Measurements from ENCODE around the gene PDE8A. TPM values are rescaled to one million over a fixed set of nuclear protein-coding genes. Genes with fewer than 3 reads are reported as not detected.
"Not testable (repeated sequence)": the region's sequence is repeated elsewhere in the genome, so short reads cannot be mapped to it uniquely, and the experiment has no call there.

The PDE8A gene
- total RNA-seq, 2 donors from 2014 or later: 40.7 to 44.2 TPM

DNA sequence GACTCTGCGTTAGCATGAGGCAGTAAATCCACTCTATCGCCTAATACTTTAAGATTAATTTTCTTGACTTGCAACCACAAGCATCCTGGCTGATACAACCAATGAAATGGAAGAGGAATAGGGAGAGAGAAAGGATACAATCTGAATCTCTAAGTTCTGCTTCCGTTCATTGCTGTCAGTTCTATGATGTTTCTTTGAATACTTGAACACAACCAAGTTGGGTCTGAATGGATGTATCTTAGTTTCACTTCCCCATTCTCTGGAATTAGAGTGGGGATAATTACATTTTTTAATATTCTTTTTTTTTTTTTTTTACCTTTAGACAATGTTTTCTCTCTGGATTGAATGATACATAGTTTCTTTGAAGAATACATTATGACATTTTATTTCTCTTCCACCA lies 22.9 kb downstream of the PDE8A start:
- H3K27ac Mint-ChIP-seq: no peak overlapping the region
- no peaks in the 10 kb centered on the region for H3K27me3 Mint-ChIP-seq
- DNase-seq (no peak), ATAC-seq (no peak)
- peaks cover 58% of the 10 kb centered on the region for H3K4me1 Mint-ChIP-seq
- no peaks in the 10 kb centered on the region for H3K9me3 ChIP-seq (ENCODE audit: control insufficient read depth, low read length, poor library complexity, severe bottlenecking)
- H3K4me3 Mint-ChIP-seq: no peak overlapping the region
- H3K36me3 Mint-ChIP-seq (ENCODE audit: low read depth): no peaks in the 10 kb centered on the region

DNA sequence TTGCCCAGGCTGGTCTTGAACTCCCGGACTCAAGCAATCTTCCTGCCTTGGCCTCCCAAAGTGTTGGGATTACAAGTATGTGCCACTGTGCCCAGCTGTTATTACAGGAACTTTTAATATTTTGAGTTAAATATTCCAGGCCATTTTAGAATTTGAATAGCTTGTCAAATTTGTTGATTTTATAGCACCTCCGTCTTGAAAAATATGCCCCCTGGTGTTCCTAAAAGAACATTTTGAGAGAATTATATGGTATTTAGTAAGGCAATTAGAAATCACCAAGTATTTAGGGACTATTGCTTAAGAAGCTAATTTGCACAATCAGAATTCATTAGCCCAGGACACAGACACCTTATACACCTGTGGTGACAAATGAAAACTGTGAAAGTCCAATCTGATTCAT lies 23.7 kb downstream of the PDE8A start:
- Mint-ChIP-seq H3K4me1 (peaks cover 60% of the 10 kb centered on the region), H3K27ac (no peak overlapping the region), H3K36me3 (ENCODE audit: low read depth) (no peaks in the 10 kb centered on the region), H3K27me3 (no peaks in the 10 kb centered on the region), H3K4me3 (no peak overlapping the region)
- H3K9me3 ChIP-seq (ENCODE audit: control insufficient read depth, low read length, poor library complexity, severe bottlenecking): no peaks in the 10 kb centered on the region
- ATAC-seq (no peak), DNase-seq (no peak)

DNA sequence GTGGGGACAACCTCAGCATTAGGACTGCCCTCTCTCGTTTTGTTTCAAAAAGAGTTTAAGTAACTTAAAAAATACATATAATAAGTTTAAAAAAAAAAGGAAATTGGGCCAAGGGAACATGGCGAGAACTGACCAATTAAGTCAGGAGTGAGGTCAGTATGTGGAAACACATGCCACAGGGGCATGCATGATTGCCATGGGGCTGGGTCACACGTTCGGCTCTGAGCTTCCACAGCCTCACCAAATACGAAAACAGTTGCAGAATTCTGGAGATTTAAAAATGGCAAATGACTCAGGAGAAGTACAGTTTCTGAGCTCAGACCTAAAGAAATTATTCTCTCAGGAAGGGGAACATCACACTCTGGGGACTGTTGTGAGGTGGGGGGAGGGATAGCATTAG lies 24.1 kb downstream of the PDE8A start:
- no peak overlapping the region for H3K27ac Mint-ChIP-seq
- peaks cover 59% of the 10 kb centered on the region for H3K4me1 Mint-ChIP-seq
- DNase-seq (no peak), ATAC-seq (no peak)
- no peak overlapping the region for H3K4me3 Mint-ChIP-seq
- H3K36me3 Mint-ChIP-seq (ENCODE audit: low read depth): no peaks in the 10 kb centered on the region
- no peaks in the 10 kb centered on the region for H3K27me3 Mint-ChIP-seq
- H3K9me3 ChIP-seq (ENCODE audit: control insufficient read depth, low read length, poor library complexity, severe bottlenecking): no peaks in the 10 kb centered on the region

DNA sequence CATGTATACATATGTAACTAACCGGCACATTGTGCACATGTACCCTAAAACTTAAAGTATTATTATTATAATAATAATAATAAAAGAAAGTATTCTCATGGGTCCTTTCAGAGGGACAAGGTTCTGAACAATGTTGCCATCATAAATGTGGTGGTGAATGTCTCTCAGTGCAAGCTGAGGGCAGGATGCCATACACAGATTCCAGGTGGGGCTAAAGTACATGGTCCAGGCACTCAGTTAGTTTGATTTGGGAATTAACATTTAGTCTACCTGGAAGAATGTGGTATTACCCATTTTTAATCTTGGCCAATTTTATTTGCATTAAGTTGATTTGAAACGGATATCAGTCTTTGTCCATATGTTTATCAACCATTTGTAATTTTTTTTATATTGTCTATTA lies 24.5 kb downstream of the PDE8A start:
- H3K4me1 Mint-ChIP-seq: peaks cover 55% of the 10 kb centered on the region
- H3K9me3 ChIP-seq (ENCODE audit: control insufficient read depth, low read length, poor library complexity, severe bottlenecking): no peaks in the 10 kb centered on the region
- H3K36me3 Mint-ChIP-seq (ENCODE audit: low read depth): no peaks in the 10 kb centered on the region
- peak overlapping the region; percentile 62 for H3K27ac Mint-ChIP-seq
- DNase-seq (no peak), ATAC-seq (no peak)
- no peak overlapping the region for H3K4me3 Mint-ChIP-seq
- H3K27me3 Mint-ChIP-seq: no peaks in the 10 kb centered on the region

DNA sequence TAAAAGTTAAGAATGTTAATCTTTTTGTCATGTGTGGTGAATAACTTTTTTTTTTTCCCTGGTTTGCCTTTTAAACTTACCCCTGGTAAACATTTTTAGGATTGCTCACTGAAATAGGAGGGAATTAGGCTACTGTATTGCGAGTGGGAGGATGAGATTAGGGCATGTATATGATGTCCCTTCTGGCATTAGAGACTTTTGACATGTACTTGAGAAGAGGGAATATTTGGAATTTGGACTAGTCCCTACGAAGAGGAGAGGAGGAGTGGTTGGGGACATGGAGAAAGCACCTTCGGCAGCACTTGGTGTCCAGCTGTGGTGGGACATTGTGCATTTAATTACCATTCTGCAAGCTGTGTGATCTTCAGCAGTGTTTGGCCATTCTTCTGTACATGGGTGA lies 25.0 kb downstream of the PDE8A start:
- no peaks in the 10 kb centered on the region for H3K27me3 Mint-ChIP-seq
- no peak overlapping the region for H3K4me3 Mint-ChIP-seq
- DNase-seq (no peak), ATAC-seq (no peak)
- H3K36me3 Mint-ChIP-seq (ENCODE audit: low read depth): no peaks in the 10 kb centered on the region
- H3K4me1 Mint-ChIP-seq: peaks cover 51% of the 10 kb centered on the region
- no peaks in the 10 kb centered on the region for H3K9me3 ChIP-seq (ENCODE audit: control insufficient read depth, low read length, poor library complexity, severe bottlenecking)
- H3K27ac Mint-ChIP-seq: peak overlapping the region; percentile 62

DNA sequence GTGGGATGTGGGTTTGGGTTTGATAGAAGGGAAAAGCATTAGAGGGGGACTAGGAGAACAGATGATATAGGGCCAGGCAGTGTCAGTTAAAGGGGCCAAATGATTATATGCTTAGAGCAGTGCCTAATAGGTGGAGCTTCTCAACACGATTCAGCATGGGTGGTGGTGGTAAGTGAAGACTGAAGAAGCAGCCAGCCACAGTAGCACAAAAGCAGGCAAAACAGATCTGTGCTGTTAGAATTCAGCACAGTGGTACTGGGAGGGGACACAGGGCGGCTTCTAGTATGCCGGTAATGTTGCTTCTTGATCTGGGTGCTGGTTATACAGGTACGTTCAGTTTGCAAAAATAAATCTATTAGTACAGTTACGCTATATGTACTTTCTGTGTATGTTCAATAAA lies 25.5 kb downstream of the PDE8A start:
- peaks cover 48% of the 10 kb centered on the region for H3K4me1 Mint-ChIP-seq
- no peak for ATAC-seq
- H3K36me3 Mint-ChIP-seq (ENCODE audit: low read depth): no peaks in the 10 kb centered on the region
- H3K9me3 ChIP-seq (ENCODE audit: control insufficient read depth, low read length, poor library complexity, severe bottlenecking): no peaks in the 10 kb centered on the region
- no peaks in the 10 kb centered on the region for H3K27me3 Mint-ChIP-seq
- DNase-seq: no peak
- no peak overlapping the region for H3K27ac Mint-ChIP-seq
- H3K4me3 Mint-ChIP-seq: peak overlapping the region; percentile 41

DNA sequence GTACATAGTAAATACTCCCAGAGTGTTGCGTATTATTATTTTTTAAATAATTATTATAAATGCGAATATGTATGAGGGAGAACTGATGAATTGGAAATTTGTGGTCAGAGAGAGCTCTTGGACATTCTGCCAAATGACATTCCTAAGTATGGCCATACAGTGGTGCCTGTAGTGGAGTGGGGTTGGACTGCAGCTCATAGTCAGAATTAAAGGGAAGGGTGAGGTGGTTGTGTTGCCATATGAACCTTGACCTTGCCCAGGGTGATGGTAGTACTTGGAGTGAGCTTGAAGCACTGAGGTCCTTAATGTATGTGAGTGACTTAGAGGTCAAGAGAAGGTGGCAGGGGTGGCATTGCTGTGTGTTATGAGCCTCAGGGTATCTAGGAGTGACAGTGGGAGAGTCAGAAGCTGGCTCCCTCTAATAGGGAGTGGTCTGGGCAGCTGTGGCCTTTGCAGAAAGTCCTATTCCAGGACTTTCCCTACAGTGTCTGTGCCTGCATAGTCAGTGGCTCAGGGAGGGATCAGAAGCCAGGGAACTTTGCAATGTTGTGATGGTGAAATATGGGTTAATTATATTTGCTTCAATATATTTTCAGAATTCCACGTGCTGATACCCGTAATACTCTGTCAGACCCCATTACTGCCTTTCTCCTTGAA lies 26.2 kb downstream of the PDE8A start:
- H3K9me3 ChIP-seq (ENCODE audit: control insufficient read depth, low read length, poor library complexity, severe bottlenecking): no peaks in the 10 kb centered on the region
- Mint-ChIP-seq H3K4me3 (no peak overlapping the region), H3K4me1 (peaks cover 43% of the 10 kb centered on the region), H3K27ac (peak overlapping the region; percentile 34), H3K27me3 (no peaks in the 10 kb centered on the region), H3K36me3 (ENCODE audit: low read depth) (no peaks in the 10 kb centered on the region)
- no peak for ATAC-seq
- no peak for DNase-seq

DNA sequence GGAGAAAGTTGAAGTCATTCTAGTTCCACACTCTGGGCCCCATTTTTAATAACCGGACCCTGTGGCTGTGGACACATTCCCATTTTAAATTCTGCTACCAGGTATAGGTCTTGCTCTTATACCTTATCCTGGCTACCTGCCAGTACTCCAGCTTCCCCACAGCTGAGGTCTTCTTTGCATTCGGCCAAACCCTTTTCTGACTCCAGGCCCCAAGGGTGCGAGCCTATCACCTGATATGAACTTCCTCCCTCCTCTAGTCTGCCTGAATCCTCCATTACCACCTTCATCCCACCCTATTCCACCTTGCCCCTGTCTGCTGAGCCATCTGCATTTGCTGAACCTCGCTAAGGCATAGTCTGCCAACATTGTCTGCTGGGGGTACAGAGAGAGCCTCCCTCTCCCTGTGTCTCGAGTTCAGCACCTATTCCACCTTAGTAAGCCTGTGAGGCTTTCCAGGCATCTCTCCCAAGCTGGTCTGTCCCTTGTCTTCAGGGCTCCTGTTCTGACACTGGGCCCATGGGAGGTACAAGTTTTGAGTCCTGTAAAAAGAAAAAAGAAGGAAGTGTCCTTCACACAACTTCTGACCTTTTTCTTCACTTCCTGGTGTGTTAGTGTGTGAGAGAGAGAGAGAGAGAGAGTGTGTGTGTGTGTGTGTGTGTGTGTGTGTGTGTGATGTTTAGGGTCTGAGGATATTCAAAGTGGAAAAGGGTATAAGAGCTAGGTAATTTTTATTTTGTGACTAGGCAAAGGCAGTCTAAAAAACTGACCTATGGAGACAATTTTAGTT lies 27.0 kb downstream of the PDE8A start:
- Mint-ChIP-seq H3K4me1 (peaks cover 38% of the 10 kb centered on the region), H3K4me3 (no peak overlapping the region), H3K27me3 (no peaks in the 10 kb centered on the region), H3K36me3 (ENCODE audit: low read depth) (no peaks in the 10 kb centered on the region), H3K27ac (peak overlapping the region; percentile 34)
- H3K9me3 ChIP-seq (ENCODE audit: control insufficient read depth, low read length, poor library complexity, severe bottlenecking): no peaks in the 10 kb centered on the region
- DNase-seq (no peak), ATAC-seq (no peak)

DNA sequence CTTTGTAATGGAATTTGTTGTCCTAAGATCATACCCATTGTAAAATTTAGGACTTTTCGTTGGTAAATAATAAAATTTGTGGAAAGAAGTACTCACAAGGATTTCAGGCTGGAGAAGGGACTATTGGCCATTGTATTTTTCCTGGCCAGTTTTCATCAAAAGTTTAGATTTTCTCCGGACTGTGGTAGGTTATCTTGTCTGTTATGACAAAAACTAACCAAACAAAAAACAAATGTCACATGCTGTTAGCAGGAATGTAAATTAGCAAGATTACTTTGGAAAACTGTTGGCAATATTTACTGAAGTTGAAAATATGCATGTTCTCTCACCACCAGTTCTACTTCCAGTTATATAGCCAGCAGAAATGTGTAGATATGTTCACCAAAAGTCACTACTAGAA lies 27.8 kb downstream of the PDE8A start:
- no peaks in the 10 kb centered on the region for H3K27me3 Mint-ChIP-seq
- no peaks in the 10 kb centered on the region for H3K36me3 Mint-ChIP-seq (ENCODE audit: low read depth)
- peaks cover 38% of the 10 kb centered on the region for H3K4me1 Mint-ChIP-seq
- DNase-seq (no peak), ATAC-seq (no peak)
- H3K9me3 ChIP-seq (ENCODE audit: control insufficient read depth, low read length, poor library complexity, severe bottlenecking): no peaks in the 10 kb centered on the region
- peak overlapping the region; percentile 19 for H3K27ac Mint-ChIP-seq
- H3K4me3 Mint-ChIP-seq: no peak overlapping the region

DNA sequence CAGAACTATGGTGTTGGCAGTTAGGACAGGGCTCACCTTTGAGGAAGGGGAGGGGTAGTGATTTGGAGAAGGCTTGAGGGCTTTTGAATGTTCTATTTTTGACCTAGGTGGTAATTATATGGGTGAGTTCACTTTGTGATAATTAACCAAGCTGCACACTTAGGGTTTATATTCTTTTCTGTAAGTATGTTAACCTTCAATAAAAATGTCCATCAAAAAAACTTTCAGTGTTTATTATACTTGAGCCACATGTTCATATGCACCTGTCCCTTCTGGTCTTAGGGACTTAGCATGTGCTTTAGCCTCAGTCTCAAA lies 28.4 kb downstream of the PDE8A start:
- Mint-ChIP-seq H3K27me3 (no peaks in the 10 kb centered on the region), H3K4me3 (no peak overlapping the region), H3K27ac (no peak overlapping the region), H3K36me3 (ENCODE audit: low read depth) (no peaks in the 10 kb centered on the region), H3K4me1 (peaks cover 37% of the 10 kb centered on the region)
- no peak for DNase-seq
- no peak for ATAC-seq
- H3K9me3 ChIP-seq (ENCODE audit: control insufficient read depth, low read length, poor library complexity, severe bottlenecking): no peaks in the 10 kb centered on the region

DNA sequence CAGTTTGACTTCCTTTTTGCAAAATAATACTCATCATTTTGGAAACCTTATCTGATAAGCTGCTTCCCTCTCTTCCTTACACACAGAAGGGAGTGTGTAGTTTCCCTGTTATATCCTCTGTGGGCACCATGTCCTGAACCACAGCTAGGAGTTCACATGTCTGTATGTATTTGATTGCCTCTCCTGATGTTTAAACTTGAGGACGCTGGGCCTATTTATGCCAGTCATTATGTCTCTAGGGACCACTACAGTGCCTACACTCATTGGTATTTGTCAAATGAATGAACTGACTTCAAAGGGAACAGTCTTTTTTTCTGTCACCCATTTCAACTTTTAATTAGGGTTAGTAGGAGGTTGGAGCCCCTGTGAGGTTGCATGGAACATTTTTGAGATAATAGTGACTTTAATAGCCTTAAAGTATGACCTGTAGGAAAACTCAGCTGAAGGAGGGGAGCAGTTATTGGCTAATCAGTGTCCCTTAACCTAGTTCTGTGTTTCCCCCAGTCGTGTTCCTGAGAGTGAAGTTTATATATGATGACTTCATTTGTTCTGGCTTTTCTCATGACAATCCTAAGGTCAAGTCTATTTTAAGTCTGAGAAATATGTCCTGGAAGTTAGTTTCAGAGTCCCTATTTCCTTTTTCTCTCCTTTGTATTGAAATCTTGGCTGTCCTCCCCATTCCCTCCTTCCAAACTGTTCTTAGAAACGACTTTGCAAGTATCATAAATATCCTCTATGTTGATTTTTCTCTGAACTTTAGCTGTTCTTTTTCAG lies 28.9 kb downstream of the PDE8A start:
- no peak overlapping the region for H3K27ac Mint-ChIP-seq
- no peak overlapping the region for H3K4me3 Mint-ChIP-seq
- H3K9me3 ChIP-seq (ENCODE audit: control insufficient read depth, low read length, poor library complexity, severe bottlenecking): no peaks in the 10 kb centered on the region
- H3K27me3 Mint-ChIP-seq: no peaks in the 10 kb centered on the region
- ATAC-seq (no peak), DNase-seq (no peak)
- H3K4me1 Mint-ChIP-seq: peaks cover 38% of the 10 kb centered on the region
- H3K36me3 Mint-ChIP-seq (ENCODE audit: low read depth): no peaks in the 10 kb centered on the region

DNA sequence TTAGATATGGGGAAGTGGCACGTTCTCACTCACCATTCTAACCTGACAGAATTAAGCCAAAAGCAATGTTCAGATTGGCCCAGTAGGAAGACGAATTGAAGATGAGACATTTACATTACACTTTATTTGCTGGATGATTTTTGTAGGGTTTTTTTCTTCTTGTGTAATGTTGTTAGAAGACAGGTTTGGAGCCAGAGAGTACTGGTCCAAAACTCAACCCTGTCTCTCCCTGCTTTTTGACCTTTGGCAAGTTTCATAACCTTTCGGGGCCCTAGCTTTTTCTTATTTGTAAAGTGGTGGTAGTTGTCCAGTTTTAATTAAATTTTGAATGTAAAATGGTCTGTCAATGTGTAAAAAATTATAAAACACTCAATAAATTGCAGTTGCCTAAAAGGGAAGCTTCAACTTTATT lies 29.5 kb downstream of the PDE8A start:
- no peaks in the 10 kb centered on the region for H3K27me3 Mint-ChIP-seq
- H3K36me3 Mint-ChIP-seq (ENCODE audit: low read depth): no peaks in the 10 kb centered on the region
- H3K4me3 Mint-ChIP-seq: no peak overlapping the region
- H3K27ac Mint-ChIP-seq: no peak overlapping the region
- H3K9me3 ChIP-seq (ENCODE audit: control insufficient read depth, low read length, poor library complexity, severe bottlenecking): no peaks in the 10 kb centered on the region
- DNase-seq (no peak), ATAC-seq (no peak)
- peaks cover 39% of the 10 kb centered on the region for H3K4me1 Mint-ChIP-seq

DNA sequence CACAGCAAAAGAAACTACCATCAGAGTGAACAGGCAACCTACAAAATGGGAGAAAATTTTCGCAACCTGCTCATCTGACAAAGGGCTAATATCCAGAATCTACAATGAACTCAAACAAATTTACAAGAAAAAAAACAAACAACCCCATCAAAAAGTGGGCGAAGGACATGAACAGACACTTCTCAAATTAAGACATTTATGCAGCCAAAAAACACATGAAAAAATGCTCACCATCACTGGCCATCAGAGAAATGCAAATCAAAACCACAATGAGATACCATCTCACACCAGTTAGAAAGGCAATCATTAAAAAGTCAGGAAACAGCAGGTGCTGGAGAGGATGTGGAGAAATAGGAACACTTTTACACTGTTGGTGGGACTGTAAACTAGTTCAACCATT lies 30.1 kb downstream of the PDE8A start:
- not testable (repeated sequence) for H3K4me3 Mint-ChIP-seq; H3K9me3 ChIP-seq (ENCODE audit: control insufficient read depth, low read length, poor library complexity, severe bottlenecking); DNase-seq; H3K27ac Mint-ChIP-seq; ATAC-seq; H3K36me3 Mint-ChIP-seq (ENCODE audit: low read depth); H3K27me3 Mint-ChIP-seq
- peaks cover 37% of the 10 kb centered on the region for H3K4me1 Mint-ChIP-seq

All from T-helper 17 cell (primary cell).